WTC11 (cell line): ENCODE measurements around the gene MAP1LC3A. TPM values are rescaled to one million over a fixed set of nuclear protein-coding genes. Genes with fewer than 3 reads are reported as not detected.

Experiments used
- ATAC-seq: fragments of 200-7000 bp; cut with Tn5 transposase; 2 replicates; pipeline ENCODE4 v1.10.0; 2021; ENCODE audit warnings: mild to moderate bottlenecking, moderate library complexity
- CTCF ChIA-PET: fragments of 300-600 bp; sonication (Branson Sonifier 250); formaldehyde crosslinking; loops from one replicate; lab custom pipeline; 2021; ENCODE audit warnings: antibody characterized with exemption; lab: Charles Lee
- POLR2A ChIA-PET: fragments of 350-600 bp; sonication (Branson Sonifier 250); formaldehyde crosslinking; loops from one replicate; lab custom pipeline; 2021; ENCODE audit warnings: antibody characterized with exemption; lab: Charles Lee
- DNase-seq: peaks from one replicate; pipeline ENCODE4 v3.0.0; 2021; ENCODE audit warnings: low spot score
- H3K27ac Mint-ChIP-seq: 2 replicates; pipeline ENCODE4 v1.8.0; 2021; ENCODE audit warnings: mixed read lengths
- H3K27me3 Mint-ChIP-seq: 2 replicates; pipeline ENCODE4 v1.8.0; 2021; ENCODE audit warnings: low read depth, mild to moderate bottlenecking, moderate library complexity, mixed read lengths
- H3K36me3 Mint-ChIP-seq: 2 replicates; pipeline ENCODE4 v1.8.0; 2021; ENCODE audit warnings: mixed read lengths
- H3K4me1 Mint-ChIP-seq: 2 replicates; pipeline ENCODE4 v1.8.0; 2022; ENCODE audit warnings: mixed read lengths
- H3K4me3 Mint-ChIP-seq: 2 replicates; pipeline ENCODE4 v1.8.0; 2021; ENCODE audit warnings: mild to moderate bottlenecking, moderate library complexity, mixed read lengths
- H3K9me3 Mint-ChIP-seq: 2 replicates; pipeline ENCODE4 v1.8.0; 2021; ENCODE audit warnings: mixed read lengths
- NFYB ChIP-seq: sonication (generic); formaldehyde crosslinking; conservative IDR thresholded peaks from 2 replicates; pipeline ENCODE4 v1.8.0; 2022; ENCODE audit warnings: low read depth, missing genetic modification reagents
- ZBTB43 ChIP-seq: sonication (generic); formaldehyde crosslinking; IDR thresholded peaks from 2 replicates; pipeline ENCODE4 v1.8.1; 2023; ENCODE audit warnings: mild to moderate bottlenecking, missing genetic modification reagents
- ZNF317 ChIP-seq: sonication (generic); formaldehyde crosslinking; IDR thresholded peaks from 2 replicates; pipeline ENCODE4 v1.8.1; 2023; ENCODE audit warnings: low read depth, mild to moderate bottlenecking, moderate library complexity, missing genetic modification reagents, borderline replicate concordance
- total RNA-seq: library from RNA; stranded (reverse); gene quantifications from 3 replicates; pipeline ENCODE4 v1.2.3, GENCODE V29; 2021
- TF ChIP-seq, protein P1 (sequence below): sonication (generic); formaldehyde crosslinking; IDR thresholded peaks from 2 replicates; pipeline ENCODE4 v1.8.0; 2023; ENCODE audit warnings: missing genetic modification reagents, mild to moderate bottlenecking, borderline replicate concordance
- TF ChIP-seq, protein P2 (sequence below): sonication (generic); formaldehyde crosslinking; IDR thresholded peaks from 2 replicates; pipeline ENCODE4 v1.8.0; 2022; ENCODE audit warnings: mild to moderate bottlenecking, missing genetic modification reagents
- TF ChIP-seq, protein P3 (sequence below): sonication (generic); formaldehyde crosslinking; IDR thresholded peaks from 2 replicates; pipeline ENCODE4 v1.8.0; 2022; ENCODE audit warnings: missing genetic modification reagents
- TF ChIP-seq, protein P4 (sequence below): sonication (generic); formaldehyde crosslinking; conservative IDR thresholded peaks from 2 replicates; pipeline ENCODE4 v1.8.1; 2023; ENCODE audit warnings: mild to moderate bottlenecking, low read depth, missing genetic modification reagents, moderate library complexity
- TF ChIP-seq, protein P5 (sequence below): fragments of 250-450 bp; sonication (Bioruptor Pico); conservative IDR thresholded peaks from 2 replicates; pipeline ENCODE4 v1.9.0; 2021; ENCODE audit warnings: mild to moderate bottlenecking

Gene MAP1LC3A
- total RNA-seq, 1 experiment from 2014 or later, result 7.5 TPM

DNA sequence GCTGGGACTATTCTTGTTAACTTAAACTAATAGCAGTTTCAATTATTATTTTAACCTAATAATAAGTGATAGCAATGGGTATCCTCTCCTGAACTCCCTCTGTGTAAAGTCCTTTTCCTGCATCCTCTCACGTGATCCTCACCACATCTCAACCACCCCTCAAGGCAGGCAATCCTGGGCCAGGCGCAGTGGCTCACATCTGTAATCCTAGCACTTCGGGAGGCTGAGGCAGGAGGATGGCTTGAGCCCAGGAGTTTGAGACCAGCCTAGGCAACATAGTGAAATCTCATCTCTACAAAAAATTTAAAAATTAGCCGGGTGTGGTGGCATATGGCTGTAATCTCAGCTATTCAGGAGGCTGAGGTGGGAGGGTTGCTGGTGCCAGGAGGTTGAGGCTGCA is 23.7 kb downstream of the MAP1LC3A start (continued):
- TF ChIP-seq, protein P1, sequence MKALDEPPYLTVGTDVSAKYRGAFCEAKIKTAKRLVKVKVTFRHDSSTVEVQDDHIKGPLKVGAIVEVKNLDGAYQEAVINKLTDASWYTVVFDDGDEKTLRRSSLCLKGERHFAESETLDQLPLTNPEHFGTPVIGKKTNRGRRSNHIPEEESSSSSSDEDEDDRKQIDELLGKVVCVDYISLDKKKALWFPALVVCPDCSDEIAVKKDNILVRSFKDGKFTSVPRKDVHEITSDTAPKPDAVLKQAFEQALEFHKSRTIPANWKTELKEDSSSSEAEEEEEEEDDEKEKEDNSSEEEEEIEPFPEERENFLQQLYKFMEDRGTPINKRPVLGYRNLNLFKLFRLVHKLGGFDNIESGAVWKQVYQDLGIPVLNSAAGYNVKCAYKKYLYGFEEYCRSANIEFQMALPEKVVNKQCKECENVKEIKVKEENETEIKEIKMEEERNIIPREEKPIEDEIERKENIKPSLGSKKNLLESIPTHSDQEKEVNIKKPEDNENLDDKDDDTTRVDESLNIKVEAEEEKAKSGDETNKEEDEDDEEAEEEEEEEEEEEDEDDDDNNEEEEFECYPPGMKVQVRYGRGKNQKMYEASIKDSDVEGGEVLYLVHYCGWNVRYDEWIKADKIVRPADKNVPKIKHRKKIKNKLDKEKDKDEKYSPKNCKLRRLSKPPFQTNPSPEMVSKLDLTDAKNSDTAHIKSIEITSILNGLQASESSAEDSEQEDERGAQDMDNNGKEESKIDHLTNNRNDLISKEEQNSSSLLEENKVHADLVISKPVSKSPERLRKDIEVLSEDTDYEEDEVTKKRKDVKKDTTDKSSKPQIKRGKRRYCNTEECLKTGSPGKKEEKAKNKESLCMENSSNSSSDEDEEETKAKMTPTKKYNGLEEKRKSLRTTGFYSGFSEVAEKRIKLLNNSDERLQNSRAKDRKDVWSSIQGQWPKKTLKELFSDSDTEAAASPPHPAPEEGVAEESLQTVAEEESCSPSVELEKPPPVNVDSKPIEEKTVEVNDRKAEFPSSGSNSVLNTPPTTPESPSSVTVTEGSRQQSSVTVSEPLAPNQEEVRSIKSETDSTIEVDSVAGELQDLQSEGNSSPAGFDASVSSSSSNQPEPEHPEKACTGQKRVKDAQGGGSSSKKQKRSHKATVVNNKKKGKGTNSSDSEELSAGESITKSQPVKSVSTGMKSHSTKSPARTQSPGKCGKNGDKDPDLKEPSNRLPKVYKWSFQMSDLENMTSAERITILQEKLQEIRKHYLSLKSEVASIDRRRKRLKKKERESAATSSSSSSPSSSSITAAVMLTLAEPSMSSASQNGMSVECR (CRISPR knock-in tag), result no peak
- TF ChIP-seq NFYB (CRISPR knock-in tag), result no peak

DNA sequence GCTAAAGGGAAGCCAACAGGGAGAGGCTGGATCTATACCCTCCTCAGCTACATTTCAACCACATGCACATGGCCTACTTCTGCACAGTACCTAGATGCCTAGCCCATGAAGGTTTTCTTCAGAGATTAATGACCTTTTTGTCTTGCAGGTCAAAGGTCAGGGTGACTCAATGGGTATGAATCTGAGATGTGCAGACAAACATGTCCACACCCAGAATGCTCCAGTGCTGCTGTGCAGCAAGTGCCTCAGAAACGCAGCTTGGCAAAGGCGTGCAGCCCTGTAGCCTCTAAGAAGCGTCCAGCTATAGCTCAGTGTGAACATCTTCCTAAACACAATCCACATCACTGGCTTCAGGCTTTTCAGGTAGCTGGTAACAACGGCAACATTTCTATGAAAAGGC is 24.4 kb downstream of the MAP1LC3A start:
- TF ChIP-seq ZBTB43 (CRISPR knock-in tag) (no peak), ZNF317 (CRISPR knock-in tag) (no peak)
- TF ChIP-seq, protein P2, sequence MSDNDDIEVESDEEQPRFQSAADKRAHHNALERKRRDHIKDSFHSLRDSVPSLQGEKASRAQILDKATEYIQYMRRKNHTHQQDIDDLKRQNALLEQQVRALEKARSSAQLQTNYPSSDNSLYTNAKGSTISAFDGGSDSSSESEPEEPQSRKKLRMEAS (CRISPR knock-in tag), result no peak
- TF ChIP-seq, protein P3, sequence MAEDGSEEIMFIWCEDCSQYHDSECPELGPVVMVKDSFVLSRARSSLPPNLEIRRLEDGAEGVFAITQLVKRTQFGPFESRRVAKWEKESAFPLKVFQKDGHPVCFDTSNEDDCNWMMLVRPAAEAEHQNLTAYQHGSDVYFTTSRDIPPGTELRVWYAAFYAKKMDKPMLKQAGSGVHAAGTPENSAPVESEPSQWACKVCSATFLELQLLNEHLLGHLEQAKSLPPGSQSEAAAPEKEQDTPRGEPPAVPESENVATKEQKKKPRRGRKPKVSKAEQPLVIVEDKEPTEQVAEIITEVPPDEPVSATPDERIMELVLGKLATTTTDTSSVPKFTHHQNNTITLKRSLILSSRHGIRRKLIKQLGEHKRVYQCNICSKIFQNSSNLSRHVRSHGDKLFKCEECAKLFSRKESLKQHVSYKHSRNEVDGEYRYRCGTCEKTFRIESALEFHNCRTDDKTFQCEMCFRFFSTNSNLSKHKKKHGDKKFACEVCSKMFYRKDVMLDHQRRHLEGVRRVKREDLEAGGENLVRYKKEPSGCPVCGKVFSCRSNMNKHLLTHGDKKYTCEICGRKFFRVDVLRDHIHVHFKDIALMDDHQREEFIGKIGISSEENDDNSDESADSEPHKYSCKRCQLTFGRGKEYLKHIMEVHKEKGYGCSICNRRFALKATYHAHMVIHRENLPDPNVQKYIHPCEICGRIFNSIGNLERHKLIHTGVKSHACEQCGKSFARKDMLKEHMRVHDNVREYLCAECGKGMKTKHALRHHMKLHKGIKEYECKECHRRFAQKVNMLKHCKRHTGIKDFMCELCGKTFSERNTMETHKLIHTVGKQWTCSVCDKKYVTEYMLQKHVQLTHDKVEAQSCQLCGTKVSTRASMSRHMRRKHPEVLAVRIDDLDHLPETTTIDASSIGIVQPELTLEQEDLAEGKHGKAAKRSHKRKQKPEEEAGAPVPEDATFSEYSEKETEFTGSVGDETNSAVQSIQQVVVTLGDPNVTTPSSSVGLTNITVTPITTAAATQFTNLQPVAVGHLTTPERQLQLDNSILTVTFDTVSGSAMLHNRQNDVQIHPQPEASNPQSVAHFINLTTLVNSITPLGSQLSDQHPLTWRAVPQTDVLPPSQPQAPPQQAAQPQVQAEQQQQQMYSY (CRISPR knock-in tag), result no peak
- TF ChIP-seq, protein P4, sequence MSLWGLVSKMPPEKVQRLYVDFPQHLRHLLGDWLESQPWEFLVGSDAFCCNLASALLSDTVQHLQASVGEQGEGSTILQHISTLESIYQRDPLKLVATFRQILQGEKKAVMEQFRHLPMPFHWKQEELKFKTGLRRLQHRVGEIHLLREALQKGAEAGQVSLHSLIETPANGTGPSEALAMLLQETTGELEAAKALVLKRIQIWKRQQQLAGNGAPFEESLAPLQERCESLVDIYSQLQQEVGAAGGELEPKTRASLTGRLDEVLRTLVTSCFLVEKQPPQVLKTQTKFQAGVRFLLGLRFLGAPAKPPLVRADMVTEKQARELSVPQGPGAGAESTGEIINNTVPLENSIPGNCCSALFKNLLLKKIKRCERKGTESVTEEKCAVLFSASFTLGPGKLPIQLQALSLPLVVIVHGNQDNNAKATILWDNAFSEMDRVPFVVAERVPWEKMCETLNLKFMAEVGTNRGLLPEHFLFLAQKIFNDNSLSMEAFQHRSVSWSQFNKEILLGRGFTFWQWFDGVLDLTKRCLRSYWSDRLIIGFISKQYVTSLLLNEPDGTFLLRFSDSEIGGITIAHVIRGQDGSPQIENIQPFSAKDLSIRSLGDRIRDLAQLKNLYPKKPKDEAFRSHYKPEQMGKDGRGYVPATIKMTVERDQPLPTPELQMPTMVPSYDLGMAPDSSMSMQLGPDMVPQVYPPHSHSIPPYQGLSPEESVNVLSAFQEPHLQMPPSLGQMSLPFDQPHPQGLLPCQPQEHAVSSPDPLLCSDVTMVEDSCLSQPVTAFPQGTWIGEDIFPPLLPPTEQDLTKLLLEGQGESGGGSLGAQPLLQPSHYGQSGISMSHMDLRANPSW (CRISPR knock-in tag), result no peak
- TF ChIP-seq, protein P1 (CRISPR knock-in tag), result no peak
- TF ChIP-seq, protein P5, sequence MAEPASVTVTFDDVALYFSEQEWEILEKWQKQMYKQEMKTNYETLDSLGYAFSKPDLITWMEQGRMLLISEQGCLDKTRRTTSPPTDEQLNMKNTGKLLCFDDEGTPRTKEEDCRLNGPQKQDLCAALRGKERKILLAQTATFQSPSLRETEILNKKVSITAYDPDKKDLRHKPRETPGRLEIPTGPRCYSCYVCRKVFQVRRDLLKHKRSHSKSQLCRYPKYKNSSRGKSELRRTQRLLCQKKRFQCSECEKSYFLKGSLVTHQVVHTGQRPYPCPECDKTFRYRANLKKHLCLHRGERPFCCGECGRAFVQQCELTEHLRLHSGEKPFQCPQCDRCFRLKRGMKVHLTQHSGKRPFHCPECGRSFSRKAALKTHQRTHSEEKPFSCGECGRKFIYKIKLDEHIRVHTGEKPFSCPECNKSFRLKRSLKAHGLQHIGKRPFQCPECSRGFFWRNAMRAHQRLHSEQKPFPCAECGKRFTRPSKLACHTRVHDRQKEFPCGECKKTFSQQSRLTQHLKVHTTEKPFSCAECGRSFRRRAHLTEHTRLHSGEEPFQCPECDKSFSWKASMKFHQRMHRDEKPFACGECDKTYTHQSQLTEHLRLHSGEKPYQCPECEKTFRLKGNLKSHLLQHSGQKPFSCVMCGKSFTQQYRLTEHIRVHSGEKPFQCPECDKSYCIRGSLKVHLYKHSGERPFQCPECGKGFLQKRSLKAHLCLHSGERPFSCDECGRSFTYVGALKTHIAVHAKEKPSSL (CRISPR knock-in tag), result no peak
- H3K27ac Mint-ChIP-seq, result no peak overlapping the region
- POLR2A ChIA-PET, result no interaction called here
- H3K9me3 Mint-ChIP-seq, result no peaks in the 10 kb centered on the region
- no peak for ATAC-seq
- CTCF ChIA-PET, result interaction anchor here (1.0 to 1.1 kb wide), 2 partner anchors 127 to 187 kb away, joined by 3 to 4 read pairs; no protein-coding TSS in a partner anchor
- H3K36me3 Mint-ChIP-seq, result peaks cover 3% of the 10 kb centered on the region; the same call in 1 of the 2 replicates
- H3K27me3 Mint-ChIP-seq, result no peaks in the 10 kb centered on the region
- H3K4me1 Mint-ChIP-seq, result no peaks in the 10 kb centered on the region
- DNase-seq, result no peak
- no peak overlapping the region for H3K4me3 Mint-ChIP-seq
